Measurements from ENCODE around the gene DYDC2. TPM values are rescaled to one million over a fixed set of nuclear protein-coding genes. Genes with fewer than 3 reads are reported as not detected.
A peak's percentile ranks its signal among the peaks of the same experiment; 100 is the strongest.

The DYDC2 gene
- total RNA-seq, 1 donor from 2014 or later = not detected

GRCh38 chr10:80365510-80365909, 8.9 kb downstream of the DYDC2 start:
- Histone ChIP-seq H3K27me3 (ENCODE audit: control insufficient read depth, insufficient read depth, low read length) (no peaks in the 10 kb centered on the region), H3K4me3 (ENCODE audit: low read depth, low read length) (no peak overlapping the region), H3K36me3 (ENCODE audit: control insufficient read depth, insufficient read depth, low read length) (no peaks in the 10 kb centered on the region)
- DNase-seq (ENCODE audit: low read depth) (no peak), FAIRE-seq (no peak)
- TF ChIP-seq, protein P1, sequence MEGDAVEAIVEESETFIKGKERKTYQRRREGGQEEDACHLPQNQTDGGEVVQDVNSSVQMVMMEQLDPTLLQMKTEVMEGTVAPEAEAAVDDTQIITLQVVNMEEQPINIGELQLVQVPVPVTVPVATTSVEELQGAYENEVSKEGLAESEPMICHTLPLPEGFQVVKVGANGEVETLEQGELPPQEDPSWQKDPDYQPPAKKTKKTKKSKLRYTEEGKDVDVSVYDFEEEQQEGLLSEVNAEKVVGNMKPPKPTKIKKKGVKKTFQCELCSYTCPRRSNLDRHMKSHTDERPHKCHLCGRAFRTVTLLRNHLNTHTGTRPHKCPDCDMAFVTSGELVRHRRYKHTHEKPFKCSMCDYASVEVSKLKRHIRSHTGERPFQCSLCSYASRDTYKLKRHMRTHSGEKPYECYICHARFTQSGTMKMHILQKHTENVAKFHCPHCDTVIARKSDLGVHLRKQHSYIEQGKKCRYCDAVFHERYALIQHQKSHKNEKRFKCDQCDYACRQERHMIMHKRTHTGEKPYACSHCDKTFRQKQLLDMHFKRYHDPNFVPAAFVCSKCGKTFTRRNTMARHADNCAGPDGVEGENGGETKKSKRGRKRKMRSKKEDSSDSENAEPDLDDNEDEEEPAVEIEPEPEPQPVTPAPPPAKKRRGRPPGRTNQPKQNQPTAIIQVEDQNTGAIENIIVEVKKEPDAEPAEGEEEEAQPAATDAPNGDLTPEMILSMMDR (IDR thresholded peaks at IDR 0.05; ENCODE audit: insufficient read depth, low read length, severe bottlenecking) = no peak

DNA sequence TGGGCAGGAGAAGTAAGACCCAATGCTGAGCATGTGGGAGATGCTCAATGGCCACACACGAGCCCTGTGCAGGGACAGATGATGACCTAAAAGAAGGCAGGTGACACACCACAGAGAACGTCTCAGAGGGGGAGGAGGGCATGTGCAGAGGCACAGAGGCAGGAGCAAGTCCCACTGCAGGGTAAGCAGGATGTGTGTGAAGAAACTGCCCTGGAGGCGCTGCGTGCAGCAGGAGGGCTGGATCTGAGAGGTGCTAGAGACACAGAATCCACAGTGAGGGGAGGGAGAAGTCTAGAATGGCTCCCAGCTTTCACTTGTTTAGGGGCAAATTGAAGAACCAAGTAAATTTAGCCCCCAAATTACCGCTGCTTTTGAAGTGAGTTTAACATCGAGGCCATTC, 14.9 kb downstream of the DYDC2 start:
- TF ChIP-seq, protein P1 (IDR thresholded peaks at IDR 0.05; ENCODE audit: insufficient read depth, low read length, severe bottlenecking) = no peak
- no peaks in the 10 kb centered on the region for H3K36me3 ChIP-seq (ENCODE audit: control insufficient read depth, insufficient read depth, low read length)
- H3K27me3 ChIP-seq (ENCODE audit: control insufficient read depth, insufficient read depth, low read length) = peaks cover 1% of the 10 kb centered on the region
- FAIRE-seq (no peak), DNase-seq (ENCODE audit: low read depth) (no peak)
- no peak overlapping the region for H3K4me3 ChIP-seq (ENCODE audit: low read depth, low read length)

DNA sequence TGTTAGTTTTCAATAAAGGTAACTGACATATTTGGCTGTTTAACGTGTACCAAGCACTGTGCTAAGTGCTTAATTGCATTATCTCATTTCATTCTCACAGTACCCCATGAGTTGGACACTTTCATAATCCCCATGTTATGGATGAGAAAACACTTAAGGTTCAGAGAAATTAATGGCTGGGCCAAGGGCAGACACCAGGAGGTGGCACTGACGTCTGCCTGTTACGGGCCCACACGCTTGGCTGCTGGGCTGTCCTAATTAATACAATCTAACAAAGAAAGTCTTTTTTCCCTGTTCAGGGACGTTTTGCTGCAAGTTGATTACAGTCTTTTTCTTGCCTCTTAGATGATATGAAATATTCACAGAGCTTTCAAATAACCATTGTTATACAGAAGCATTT, 16.1 kb downstream of the DYDC2 start:
- H3K27me3 ChIP-seq (ENCODE audit: control insufficient read depth, insufficient read depth, low read length) = peaks cover 1% of the 10 kb centered on the region
- FAIRE-seq (no peak), DNase-seq (ENCODE audit: low read depth) (no peak)
- TF ChIP-seq, protein P1 (IDR thresholded peaks at IDR 0.05; ENCODE audit: insufficient read depth, low read length, severe bottlenecking) = no peak
- no peaks in the 10 kb centered on the region for H3K36me3 ChIP-seq (ENCODE audit: control insufficient read depth, insufficient read depth, low read length)
- H3K4me3 ChIP-seq (ENCODE audit: low read depth, low read length) = no peak overlapping the region

DNA sequence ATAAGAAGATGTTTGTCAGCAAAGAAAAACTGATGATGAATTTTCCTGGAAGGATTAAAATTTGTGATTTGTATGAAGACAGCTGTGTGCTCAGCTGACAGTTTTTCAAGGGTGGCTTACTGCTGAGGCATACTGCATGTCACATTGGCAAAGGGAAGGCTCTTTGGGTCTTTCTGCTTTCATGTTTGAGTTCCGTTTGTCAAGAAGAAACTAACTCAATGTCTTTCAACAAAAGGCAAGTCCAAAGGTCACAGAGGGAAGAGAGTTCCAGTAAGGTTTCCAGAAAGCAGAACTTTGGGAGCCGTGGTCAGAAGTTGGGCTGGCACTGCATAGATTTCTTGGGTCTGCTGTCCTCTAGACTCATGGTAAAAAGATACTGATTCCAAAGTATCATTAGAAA, 16.9 kb downstream of the DYDC2 start:
- TF ChIP-seq, protein P1 (IDR thresholded peaks at IDR 0.05; ENCODE audit: insufficient read depth, low read length, severe bottlenecking) = no peak
- FAIRE-seq (peak; percentile 66), DNase-seq (ENCODE audit: low read depth) (no peak)
- Histone ChIP-seq H3K4me3 (ENCODE audit: low read depth, low read length) (no peak overlapping the region), H3K27me3 (ENCODE audit: control insufficient read depth, insufficient read depth, low read length) (peaks cover 1% of the 10 kb centered on the region), H3K36me3 (ENCODE audit: control insufficient read depth, insufficient read depth, low read length) (no peaks in the 10 kb centered on the region)

DNA sequence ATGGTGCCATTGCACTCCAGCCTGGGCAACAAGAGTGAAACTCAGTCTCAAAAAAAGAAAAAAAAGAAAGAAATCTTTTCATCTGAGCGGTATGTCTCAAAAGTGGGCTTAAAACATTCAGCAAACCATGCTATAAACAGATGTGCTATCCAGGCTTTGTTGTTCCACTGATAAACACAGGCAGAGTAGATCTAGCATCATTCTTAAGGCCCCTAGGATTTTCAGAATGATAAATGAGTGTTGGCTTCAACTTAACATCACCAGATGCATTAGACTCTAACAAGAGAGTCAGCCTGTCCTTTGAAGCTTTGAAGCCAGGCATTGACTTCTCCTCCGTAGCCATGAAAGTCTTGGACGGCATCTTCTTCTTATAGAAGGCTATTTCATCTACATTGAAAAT, 23.1 kb downstream of the DYDC2 start:
- H3K27me3 ChIP-seq (ENCODE audit: control insufficient read depth, insufficient read depth, low read length) = no peaks in the 10 kb centered on the region
- DNase-seq (ENCODE audit: low read depth) = no peak
- no peak overlapping the region for H3K4me3 ChIP-seq (ENCODE audit: low read depth, low read length)
- TF ChIP-seq, protein P1 (IDR thresholded peaks at IDR 0.05; ENCODE audit: insufficient read depth, low read length, severe bottlenecking) = no peak
- FAIRE-seq = no peak
- H3K36me3 ChIP-seq (ENCODE audit: control insufficient read depth, insufficient read depth, low read length) = no peaks in the 10 kb centered on the region

- no peak for FAIRE-seq
- no peak overlapping the region for H3K4me3 ChIP-seq (ENCODE audit: low read depth, low read length)
- DNase-seq (ENCODE audit: low read depth) = no peak
Measured at GRCh38 chr10:80380185-80380584, 23.6 kb downstream of the DYDC2 start.

More at GRCh38 chr10:80380185-80380584, 23.6 kb downstream of the DYDC2 start:
- Histone ChIP-seq H3K36me3 (ENCODE audit: control insufficient read depth, insufficient read depth, low read length) (no peaks in the 10 kb centered on the region), H3K27me3 (ENCODE audit: control insufficient read depth, insufficient read depth, low read length) (no peaks in the 10 kb centered on the region)
- TF ChIP-seq, protein P1 (IDR thresholded peaks at IDR 0.05; ENCODE audit: insufficient read depth, low read length, severe bottlenecking) = no peak

Data from bronchial epithelial cell (primary cell).